ENCODE data around the gene SNAP23.

GRCh38 chr15:42508263-42508690 is 12.8 kb downstream of the SNAP23 start:
- peak in 1 of 4 experiments; percentile 9 for TF ChIP-seq CTCF (IDR thresholded peaks at IDR 0.05)
- no peak for TF ChIP-seq POLR2AphosphoS5 (IDR thresholded peaks at IDR 0.05)
- no peak for TF ChIP-seq POLR2A (IDR thresholded peaks at IDR 0.05)
- TF ChIP-seq EP300 (IDR thresholded peaks at IDR 0.05): no peak

All from gastroesophageal sphincter (tissue), 3 donors.